Measurements from ENCODE around the gene HMGB4.

HMGB4 gene

GRCh38 chr1:33846861-33847260, 17.0 kb upstream of the HMGB4 start:
- in situ Hi-C loops (cut with HindIII; ENCODE audit: low sequenced_read_pairs), result no loop called here

- in situ Hi-C loops (cut with HindIII; ENCODE audit: low sequenced_read_pairs), result no loop called here
Observed at GRCh38 chr1:33848205-33848937, 15.5 kb upstream of the HMGB4 start.

- in situ Hi-C loops (cut with HindIII; ENCODE audit: low sequenced_read_pairs), result no loop called here
Observed at GRCh38 chr1:33849211-33849610, 14.7 kb upstream of the HMGB4 start.

GRCh38 chr1:33850481-33850880, 13.4 kb upstream of the HMGB4 start:
- in situ Hi-C loops (cut with HindIII; ENCODE audit: low sequenced_read_pairs), result no loop called here

GRCh38 chr1:33852711-33853110, 11.2 kb upstream of the HMGB4 start:
- in situ Hi-C loops (cut with HindIII; ENCODE audit: low sequenced_read_pairs), result no loop called here

GRCh38 chr1:33853431-33853830, 10.4 kb upstream of the HMGB4 start:
- in situ Hi-C loops (cut with HindIII; ENCODE audit: low sequenced_read_pairs), result no loop called here

- in situ Hi-C loops (cut with HindIII; ENCODE audit: low sequenced_read_pairs), result no loop called here
Observed at GRCh38 chr1:33854091-33854490, 9.8 kb upstream of the HMGB4 start.

- in situ Hi-C loops (cut with HindIII; ENCODE audit: low sequenced_read_pairs), result no loop called here
Observed at GRCh38 chr1:33860671-33861070, 3.2 kb upstream of the HMGB4 start.

GRCh38 chr1:33864460-33865389, 846 bp downstream of the HMGB4 start:
- in situ Hi-C loops (cut with HindIII; ENCODE audit: low sequenced_read_pairs), result no loop called here

GRCh38 chr1:33866281-33866680, 2.4 kb downstream of the HMGB4 start:
- in situ Hi-C loops (cut with HindIII; ENCODE audit: low sequenced_read_pairs), result no loop called here

GRCh38 chr1:33867684-33868083, 3.8 kb downstream of the HMGB4 start:
- in situ Hi-C loops (cut with HindIII; ENCODE audit: low sequenced_read_pairs), result no loop called here

GRCh38 chr1:33872275-33872674, 8.4 kb downstream of the HMGB4 start:
- in situ Hi-C loops (cut with HindIII; ENCODE audit: low sequenced_read_pairs), result no loop called here

- in situ Hi-C loops (cut with HindIII; ENCODE audit: low sequenced_read_pairs), result no loop called here
Observed at GRCh38 chr1:33872683-33873082, 8.8 kb downstream of the HMGB4 start.

GRCh38 chr1:33874636-33875035, 10.8 kb downstream of the HMGB4 start:
- in situ Hi-C loops (cut with HindIII; ENCODE audit: low sequenced_read_pairs), result no loop called here

GRCh38 chr1:33875862-33876261, 12.0 kb downstream of the HMGB4 start:
- in situ Hi-C loops (cut with HindIII; ENCODE audit: low sequenced_read_pairs), result no loop called here

- in situ Hi-C loops (cut with HindIII; ENCODE audit: low sequenced_read_pairs), result no loop called here
Observed at GRCh38 chr1:33876970-33877650, 13.2 kb downstream of the HMGB4 start.

GRCh38 chr1:33878392-33878791, 14.5 kb downstream of the HMGB4 start:
- in situ Hi-C loops (cut with HindIII; ENCODE audit: low sequenced_read_pairs), result no loop called here

GRCh38 chr1:33880305-33880704, 16.4 kb downstream of the HMGB4 start:
- in situ Hi-C loops (cut with HindIII; ENCODE audit: low sequenced_read_pairs), result no loop called here

- in situ Hi-C loops (cut with HindIII; ENCODE audit: low sequenced_read_pairs), result no loop called here
Observed at GRCh38 chr1:33886496-33886895, 22.6 kb downstream of the HMGB4 start.

GRCh38 chr1:33893147-33893830, 29.4 kb downstream of the HMGB4 start:
- in situ Hi-C loops (cut with HindIII; ENCODE audit: low sequenced_read_pairs), result no loop called here

GRCh38 chr1:33895396-33895795, 31.5 kb downstream of the HMGB4 start:
- in situ Hi-C loops (cut with HindIII; ENCODE audit: low sequenced_read_pairs), result no loop called here

All from DLD1 (cell line).